NT2/D1 (cell line): Measurements from ENCODE around the gene CHTF18.
A peak's percentile ranks its signal among the peaks of the same experiment; 100 is the strongest.

ENCODE experiments used
- DNase-seq: peaks from one replicate; pipeline ENCODE4 v3.0.0-alpha.2; 2011; ENCODE audit warnings: low read depth, low spot score
- H3K27me3 ChIP-seq: 2 replicates; pipeline ENCODE4 v1.6.0; 2011; ENCODE audit warnings: mild to moderate bottlenecking; ENCODE audit not compliant: insufficient read length, insufficient read depth
- H3K36me3 ChIP-seq: 2 replicates; pipeline ENCODE4 v1.6.1; 2011; ENCODE audit warnings: mild to moderate bottlenecking, low read length, mixed read lengths; ENCODE audit not compliant: insufficient read depth, insufficient read length
- H3K4me1 ChIP-seq: 2 replicates; pipeline ENCODE4 v1.5.1; 2011; ENCODE audit not compliant: insufficient read depth, insufficient read length
- H3K4me3 ChIP-seq: 2 replicates; pipeline ENCODE4 v1.5.1; 2011; ENCODE audit warnings: low read depth; ENCODE audit not compliant: insufficient read length
- H3K9ac ChIP-seq: 2 replicates; pipeline ENCODE4 v1.6.0; 2011; ENCODE audit warnings: low read depth; ENCODE audit not compliant: insufficient read length
- H3K9me3 ChIP-seq: 2 replicates; pipeline ENCODE4 v1.5.1; 2011; ENCODE audit warnings: mild to moderate bottlenecking, low read length; ENCODE audit not compliant: insufficient read depth
- SUZ12 ChIP-seq: IDR thresholded peaks from 2 replicates; pipeline ENCODE4 v1.6.1; 2011; ENCODE audit not compliant: insufficient read length, insufficient read depth; ENCODE audit errors: extremely low read depth
- YY1 ChIP-seq: IDR thresholded peaks from 2 replicates; pipeline ENCODE4 v1.6.1; 2011; ENCODE audit not compliant: insufficient read length, insufficient read depth
- ZNF274 ChIP-seq: IDR thresholded peaks from 2 replicates; pipeline ENCODE4 v1.6.1; 2011; ENCODE audit warnings: mild to moderate bottlenecking, low read depth, low read length

CHTF18 gene

GRCh38 chr16:743794-744500 lies 44.5 kb upstream of the CHTF18 start:
- Histone ChIP-seq H3K4me3 (no peak overlapping the region), H3K36me3 (peaks cover 4% of the 10 kb centered on the region), H3K4me1 (no peaks in the 10 kb centered on the region), H3K9me3 (no peaks in the 10 kb centered on the region), H3K27me3 (no peaks in the 10 kb centered on the region), H3K9ac (no peak overlapping the region)
- no peak for DNase-seq
- TF ChIP-seq SUZ12 (no peak), YY1 (no peak), ZNF274 (no peak)

- no peaks in the 10 kb centered on the region for H3K27me3 ChIP-seq
- H3K9me3 ChIP-seq: no peaks in the 10 kb centered on the region
- no peak overlapping the region for H3K9ac ChIP-seq
- H3K4me3 ChIP-seq: no peak overlapping the region
- no peaks in the 10 kb centered on the region for H3K36me3 ChIP-seq
- DNase-seq: peak; percentile 57
- TF ChIP-seq YY1 (no peak), ZNF274 (no peak), SUZ12 (no peak)
- peaks cover 4% of the 10 kb centered on the region for H3K4me1 ChIP-seq
These were observed 42.7 kb upstream of the CHTF18 start for GRCh38 chr16:745739-746138.

- TF ChIP-seq ZNF274 (no peak), SUZ12 (no peak), YY1 (no peak)
- no peaks in the 10 kb centered on the region for H3K36me3 ChIP-seq
These were observed 41.8 kb upstream of the CHTF18 start for GRCh38 chr16:746637-747036.

GRCh38 chr16:747978-748746 lies 40.3 kb upstream of the CHTF18 start:
- TF ChIP-seq YY1 (no peak), SUZ12 (no peak), ZNF274 (no peak)
- H3K36me3 ChIP-seq: no peaks in the 10 kb centered on the region
- H3K9ac ChIP-seq: no peak overlapping the region
- no peak overlapping the region for H3K4me3 ChIP-seq
- H3K4me1 ChIP-seq: peaks cover 10% of the 10 kb centered on the region
- peaks cover 5% of the 10 kb centered on the region for H3K27me3 ChIP-seq
- no peak for DNase-seq
- H3K9me3 ChIP-seq: no peaks in the 10 kb centered on the region

More at GRCh38 chr16:746637-747036, 41.8 kb upstream of the CHTF18 start:
- Histone ChIP-seq H3K4me3 (no peak overlapping the region), H3K4me1 (peaks cover 10% of the 10 kb centered on the region), H3K27me3 (peaks cover 5% of the 10 kb centered on the region), H3K9me3 (no peaks in the 10 kb centered on the region), H3K9ac (no peak overlapping the region)
- no peak for DNase-seq

GRCh38 chr16:749010-749409 lies 39.4 kb upstream of the CHTF18 start:
- H3K27me3 ChIP-seq: peaks cover 5% of the 10 kb centered on the region
- no peak overlapping the region for H3K9ac ChIP-seq
- no peaks in the 10 kb centered on the region for H3K36me3 ChIP-seq
- no peak overlapping the region for H3K4me3 ChIP-seq
- no peaks in the 10 kb centered on the region for H3K9me3 ChIP-seq
- no peak for TF ChIP-seq ZNF274
- peaks cover 10% of the 10 kb centered on the region for H3K4me1 ChIP-seq
- no peak for DNase-seq

GRCh38 chr16:750485-750884 lies 37.9 kb upstream of the CHTF18 start:
- no peak for TF ChIP-seq SUZ12
- TF ChIP-seq ZNF274: no peak
- TF ChIP-seq YY1: no peak
- peak overlapping the region; percentile 36 for H3K9ac ChIP-seq
- no peaks in the 10 kb centered on the region for H3K9me3 ChIP-seq
- H3K4me3 ChIP-seq: no peak overlapping the region
- no peak for DNase-seq
- H3K27me3 ChIP-seq: peaks cover 5% of the 10 kb centered on the region
- peaks cover 10% of the 10 kb centered on the region for H3K4me1 ChIP-seq
- H3K36me3 ChIP-seq: no peaks in the 10 kb centered on the region

- Histone ChIP-seq H3K4me3 (no peak overlapping the region), H3K9me3 (no peaks in the 10 kb centered on the region), H3K27me3 (peaks cover 5% of the 10 kb centered on the region), H3K36me3 (no peaks in the 10 kb centered on the region), H3K9ac (peak overlapping the region; percentile 71), H3K4me1 (peaks cover 10% of the 10 kb centered on the region)
- DNase-seq: no peak
- TF ChIP-seq SUZ12 (no peak), ZNF274 (no peak), YY1 (no peak)
These were observed 37.0 kb upstream of the CHTF18 start for GRCh38 chr16:751152-752006.
